IPS DF 6.9 (cell line): ENCODE measurements around the gene RANBP3.
"Not testable (repeated sequence)": the region's sequence is repeated elsewhere in the genome, so short reads cannot be mapped to it uniquely, and the experiment has no call there.

Source experiments
- DNase-seq: peaks from one replicate; pipeline ENCODE4 v3.0.0-alpha.2; 2013; ENCODE audit warnings: low read depth, low spot score
- H3K27ac ChIP-seq: one replicate; pipeline ENCODE4 v1.5.1; 2013; ENCODE audit warnings: low read length, control low read depth
- H3K27me3 ChIP-seq: 2 replicates; pipeline ENCODE4 v1.6.1; 2013; ENCODE audit warnings: mild to moderate bottlenecking, low read length; ENCODE audit not compliant: control insufficient read depth, insufficient read depth
- H3K36me3 ChIP-seq: 2 replicates; pipeline ENCODE4 v1.6.1; 2013; ENCODE audit warnings: low read length; ENCODE audit not compliant: control insufficient read depth, insufficient read depth
- H3K4me1 ChIP-seq: 2 replicates; pipeline ENCODE4 v1.6.1; 2013; ENCODE audit warnings: low read length; ENCODE audit not compliant: control insufficient read depth, insufficient read depth
- H3K4me3 ChIP-seq: 2 replicates; pipeline ENCODE4 v1.5.1; 2013; ENCODE audit warnings: mild to moderate bottlenecking, low read length
- H3K9me3 ChIP-seq: 2 replicates; pipeline ENCODE4 v1.6.1; 2013; ENCODE audit warnings: low read length, inconsistent platforms; ENCODE audit not compliant: control insufficient read depth, insufficient read depth
- WGBS: extraction: QIAGEN DNeasy Blood & Tissue Kit; methylation state at CpG from one replicate; pipeline ENCODE4 v1.1.7; 2013; ENCODE audit warnings: mixed read lengths, missing lambda C conversion rate; ENCODE audit not compliant: insufficient read length, insufficient coverage; 5-methylcytosine and 5-hydroxymethylcytosine counted together

RANBP3 gene

GRCh38 chr19:5987077-5987818 is 9.3 kb upstream of the RANBP3 start:
- DNase-seq: peak; percentile 68
- no CpG with 5 or more reads among the region's 17 CpGs for WGBS
- no peak overlapping the region for H3K4me3 ChIP-seq
- H3K27ac ChIP-seq: no peak overlapping the region
- H3K9me3 ChIP-seq: no peaks in the 10 kb centered on the region
- H3K27me3 ChIP-seq: no peaks in the 10 kb centered on the region
- H3K36me3 ChIP-seq: no peaks in the 10 kb centered on the region
- peaks cover 2% of the 10 kb centered on the region for H3K4me1 ChIP-seq

GRCh38 chr19:5985837-5986236 is 7.9 kb upstream of the RANBP3 start:
- no CpG with 5 or more reads among the region's 5 CpGs for WGBS
- H3K36me3 ChIP-seq, H3K27me3 ChIP-seq, H3K9me3 ChIP-seq, H3K4me1 ChIP-seq, H3K27ac ChIP-seq, DNase-seq, H3K4me3 ChIP-seq: not testable (repeated sequence)

- H3K27me3 ChIP-seq: no peaks in the 10 kb centered on the region
- H3K4me1 ChIP-seq: peaks cover 1% of the 10 kb centered on the region
- no peaks in the 10 kb centered on the region for H3K36me3 ChIP-seq
- H3K9me3 ChIP-seq: no peaks in the 10 kb centered on the region
- WGBS: no CpG with 5 or more reads among the region's 12 CpGs
- H3K4me3 ChIP-seq: no peak overlapping the region
- DNase-seq: no peak
- no peak overlapping the region for H3K27ac ChIP-seq
These were observed 7.3 kb upstream of the RANBP3 start for GRCh38 chr19:5985098-5985783.

- Histone ChIP-seq H3K36me3 (no peaks in the 10 kb centered on the region), H3K27me3 (no peaks in the 10 kb centered on the region), H3K4me3 (no peak overlapping the region), H3K4me1 (peaks cover 1% of the 10 kb centered on the region; the same call in 1 of the 2 replicates), H3K27ac (no peak overlapping the region), H3K9me3 (no peaks in the 10 kb centered on the region)
- DNase-seq: no peak
- WGBS: no CpG with 5 or more reads among the region's 4 CpGs
These were observed 6.7 kb upstream of the RANBP3 start for GRCh38 chr19:5984600-5984999.

- H3K36me3 ChIP-seq: no peaks in the 10 kb centered on the region
- H3K4me3 ChIP-seq: no peak overlapping the region
- no peaks in the 10 kb centered on the region for H3K27me3 ChIP-seq
- WGBS: no CpG with 5 or more reads among the region's 14 CpGs
- H3K27ac ChIP-seq: no peak overlapping the region
- no peaks in the 10 kb centered on the region for H3K9me3 ChIP-seq
- H3K4me1 ChIP-seq: peaks cover 1% of the 10 kb centered on the region; the same call in 1 of the 2 replicates
- no peak for DNase-seq
These were observed 5.5 kb upstream of the RANBP3 start for GRCh38 chr19:5983367-5983955.

GRCh38 chr19:5978606-5979552 is 939 bp upstream of the RANBP3 start:
- WGBS: no CpG with 5 or more reads among the region's 33 CpGs

GRCh38 chr19:5977222-5977784 is 637 bp downstream of the RANBP3 start:
- Histone ChIP-seq H3K9me3 (no peaks in the 10 kb centered on the region), H3K4me1 (peaks cover 3% of the 10 kb centered on the region), H3K4me3 (peak overlapping the region; percentile 60), H3K36me3 (no peaks in the 10 kb centered on the region), H3K27me3 (no peaks in the 10 kb centered on the region), H3K27ac (no peak overlapping the region)
- no peak for DNase-seq
- WGBS: no CpG with 5 or more reads among the region's 43 CpGs

More at GRCh38 chr19:5978606-5979552, 939 bp upstream of the RANBP3 start:
- H3K4me3 ChIP-seq: peak overlapping the region; percentile 60; the same call in 1 of the 2 replicates
- DNase-seq: no peak
- no peaks in the 10 kb centered on the region for H3K36me3 ChIP-seq
- no peaks in the 10 kb centered on the region for H3K27me3 ChIP-seq
- no peaks in the 10 kb centered on the region for H3K9me3 ChIP-seq
- H3K4me1 ChIP-seq: peaks cover 3% of the 10 kb centered on the region
- no peak overlapping the region for H3K27ac ChIP-seq

- Histone ChIP-seq H3K36me3 (no peaks in the 10 kb centered on the region), H3K9me3 (no peaks in the 10 kb centered on the region), H3K4me3 (peak overlapping the region; percentile 60; the same call in 1 of the 2 replicates), H3K27me3 (no peaks in the 10 kb centered on the region), H3K4me1 (peaks cover 3% of the 10 kb centered on the region), H3K27ac (no peak overlapping the region)
- no peak for DNase-seq
- no CpG with 5 or more reads among the region's 8 CpGs for WGBS
These were observed 1.2 kb downstream of the RANBP3 start for GRCh38 chr19:5976768-5977167.

GRCh38 chr19:5975388-5975728 is 2.6 kb downstream of the RANBP3 start:
- Histone ChIP-seq H3K9me3 (no peaks in the 10 kb centered on the region), H3K4me1 (peaks cover 3% of the 10 kb centered on the region), H3K27ac (no peak overlapping the region), H3K4me3 (no peak overlapping the region), H3K27me3 (no peaks in the 10 kb centered on the region), H3K36me3 (no peaks in the 10 kb centered on the region)
- no peak for DNase-seq
- no CpG with 5 or more reads among the region's 3 CpGs for WGBS
